ENCODE data around the gene ZKSCAN8.
A peak's percentile ranks its signal among the peaks of the same experiment; 100 is the strongest.

Gene ZKSCAN8

DNA sequence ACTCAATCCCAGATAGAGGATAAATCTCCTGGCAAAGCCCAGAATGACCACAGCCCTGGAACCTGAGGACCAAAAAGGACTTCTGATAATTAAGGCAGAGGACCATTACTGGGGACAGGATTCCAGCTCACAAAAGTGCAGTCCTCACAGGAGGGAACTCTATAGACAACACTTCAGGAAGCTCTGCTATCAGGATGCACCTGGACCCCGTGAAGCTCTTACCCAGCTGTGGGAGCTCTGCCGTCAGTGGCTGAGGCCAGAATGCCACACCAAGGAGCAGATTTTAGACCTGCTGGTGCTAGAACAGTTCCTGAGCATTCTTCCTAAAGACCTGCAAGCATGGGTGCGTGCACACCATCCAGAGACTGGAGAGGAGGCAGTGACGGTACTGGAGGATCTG, 16.3 kb upstream of the ZKSCAN8 start:
- TF ChIP-seq, protein P1, sequence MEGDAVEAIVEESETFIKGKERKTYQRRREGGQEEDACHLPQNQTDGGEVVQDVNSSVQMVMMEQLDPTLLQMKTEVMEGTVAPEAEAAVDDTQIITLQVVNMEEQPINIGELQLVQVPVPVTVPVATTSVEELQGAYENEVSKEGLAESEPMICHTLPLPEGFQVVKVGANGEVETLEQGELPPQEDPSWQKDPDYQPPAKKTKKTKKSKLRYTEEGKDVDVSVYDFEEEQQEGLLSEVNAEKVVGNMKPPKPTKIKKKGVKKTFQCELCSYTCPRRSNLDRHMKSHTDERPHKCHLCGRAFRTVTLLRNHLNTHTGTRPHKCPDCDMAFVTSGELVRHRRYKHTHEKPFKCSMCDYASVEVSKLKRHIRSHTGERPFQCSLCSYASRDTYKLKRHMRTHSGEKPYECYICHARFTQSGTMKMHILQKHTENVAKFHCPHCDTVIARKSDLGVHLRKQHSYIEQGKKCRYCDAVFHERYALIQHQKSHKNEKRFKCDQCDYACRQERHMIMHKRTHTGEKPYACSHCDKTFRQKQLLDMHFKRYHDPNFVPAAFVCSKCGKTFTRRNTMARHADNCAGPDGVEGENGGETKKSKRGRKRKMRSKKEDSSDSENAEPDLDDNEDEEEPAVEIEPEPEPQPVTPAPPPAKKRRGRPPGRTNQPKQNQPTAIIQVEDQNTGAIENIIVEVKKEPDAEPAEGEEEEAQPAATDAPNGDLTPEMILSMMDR (IDR thresholded peaks at IDR 0.05; ENCODE audit: low read depth, low read length) = no peak
- no peak overlapping the region for H3K4me3 ChIP-seq (ENCODE audit: low read depth, low read length)
- DNase-seq (ENCODE audit: low read depth, low spot score) = no peak
- in situ Hi-C loops (cut with HindIII; ENCODE audit: low sequenced_read_pairs) = no loop called here

DNA sequence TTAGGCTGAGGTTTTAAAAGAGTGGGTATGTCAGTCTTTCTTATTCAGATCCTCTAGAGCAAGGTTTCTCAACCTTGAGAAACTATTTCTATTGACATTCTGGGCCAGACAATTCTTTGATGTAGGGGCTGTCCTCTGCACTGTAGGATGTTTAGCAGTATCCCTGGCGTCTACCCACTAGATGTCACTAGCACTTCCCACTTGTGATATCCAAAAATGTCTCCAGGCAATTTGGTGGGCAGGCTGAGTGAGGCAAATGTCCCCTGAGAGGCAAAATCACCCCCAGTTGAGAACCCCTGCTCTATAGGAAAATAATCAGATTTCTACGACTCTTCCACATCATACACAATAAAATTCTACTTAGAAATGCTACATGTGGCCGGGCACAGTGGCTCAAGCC, 7.7 kb upstream of the ZKSCAN8 start:
- DNase-seq (ENCODE audit: low read depth, low spot score) = peak; percentile 35
- in situ Hi-C loops (cut with HindIII; ENCODE audit: low sequenced_read_pairs) = no loop called here
- TF ChIP-seq, protein P1 (IDR thresholded peaks at IDR 0.05; ENCODE audit: low read depth, low read length) = peak; percentile 56
- no peak overlapping the region for H3K4me3 ChIP-seq (ENCODE audit: low read depth, low read length)

DNA sequence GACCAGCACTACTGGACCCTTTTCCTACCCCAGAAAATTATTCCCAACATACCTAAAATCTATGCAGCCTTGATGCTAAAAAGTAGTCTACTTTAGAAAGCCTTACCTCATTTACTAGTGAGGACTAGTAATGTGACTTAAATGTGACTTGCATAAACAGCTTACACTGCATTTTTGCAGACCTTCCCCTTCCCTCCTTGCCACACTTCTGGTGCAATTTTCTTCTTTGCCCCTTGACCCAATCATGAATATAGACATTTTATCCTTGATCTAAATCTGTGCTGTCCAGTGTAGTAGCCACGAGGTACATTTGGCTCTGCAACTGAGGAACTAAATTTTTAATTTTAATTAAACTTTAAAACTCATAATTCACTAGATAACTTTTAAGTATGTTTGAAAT, 7.0 kb upstream of the ZKSCAN8 start:
- H3K4me3 ChIP-seq (ENCODE audit: low read depth, low read length) = no peak overlapping the region
- in situ Hi-C loops (cut with HindIII; ENCODE audit: low sequenced_read_pairs) = no loop called here
- no peak for DNase-seq (ENCODE audit: low read depth, low spot score)
- TF ChIP-seq, protein P1 (IDR thresholded peaks at IDR 0.05; ENCODE audit: low read depth, low read length) = no peak

GRCh38 chr6:28135393-28135792, 6.3 kb upstream of the ZKSCAN8 start:
- in situ Hi-C loops (cut with HindIII; ENCODE audit: low sequenced_read_pairs) = no loop called here
- H3K4me3 ChIP-seq (ENCODE audit: low read depth, low read length) = no peak overlapping the region
- DNase-seq (ENCODE audit: low read depth, low spot score) = no peak
- TF ChIP-seq, protein P1 (IDR thresholded peaks at IDR 0.05; ENCODE audit: low read depth, low read length) = no peak

- TF ChIP-seq, protein P1 (IDR thresholded peaks at IDR 0.05; ENCODE audit: low read depth, low read length) = no peak
- H3K4me3 ChIP-seq (ENCODE audit: low read depth, low read length) = peak overlapping the region; percentile 84
- peak; percentile 96 for DNase-seq (ENCODE audit: low read depth, low spot score)
- in situ Hi-C loops (cut with HindIII; ENCODE audit: low sequenced_read_pairs) = no loop called here
Observed at GRCh38 chr6:28136585-28137504, 4.8 kb upstream of the ZKSCAN8 start.

GRCh38 chr6:28137505-28137981, 4.1 kb upstream of the ZKSCAN8 start:
- no peak for DNase-seq (ENCODE audit: low read depth, low spot score)
- H3K4me3 ChIP-seq (ENCODE audit: low read depth, low read length) = peak overlapping the region; percentile 84
- in situ Hi-C loops (cut with HindIII; ENCODE audit: low sequenced_read_pairs) = no loop called here
- TF ChIP-seq, protein P1 (IDR thresholded peaks at IDR 0.05; ENCODE audit: low read depth, low read length) = no peak

All from astrocyte of the spinal cord (primary cell).